HEK293 (cell line): ENCODE data around the gene IQGAP3.

Experiments
- ZBTB26 ChIP-seq: fragments of 450-650 bp; formaldehyde crosslinking; optimal IDR thresholded peaks from 2 replicates; pipeline ENCODE3; 2016; ENCODE audit warnings: missing biosample characterization, mild to moderate bottlenecking, missing genetic modification characterization
- ZNF670 ChIP-seq: fragments of 450-650 bp; formaldehyde crosslinking; IDR thresholded peaks from 2 replicates; pipeline ENCODE4 v1.5.1; 2016; ENCODE audit warnings: missing biosample characterization, missing genetic modification characterization, low read depth

- TF ChIP-seq ZBTB26 (tag by site-specific recombination) (no peak), ZNF670 (tag by site-specific recombination) (no peak)
Measured at GRCh38 chr1:156591181-156591431, 18.7 kb upstream of the IQGAP3 start.
